HG03108 (cell line): ENCODE data around the gene PDIA2.

Experiments used
- ATAC-seq: cut with Tn5 transposase; IDR thresholded peaks from one replicate; pipeline ENCODE4 v1.9.1; 2021; ENCODE audit warnings: moderate library complexity; ENCODE audit not compliant: unreplicated experiment

The PDIA2 gene

DNA sequence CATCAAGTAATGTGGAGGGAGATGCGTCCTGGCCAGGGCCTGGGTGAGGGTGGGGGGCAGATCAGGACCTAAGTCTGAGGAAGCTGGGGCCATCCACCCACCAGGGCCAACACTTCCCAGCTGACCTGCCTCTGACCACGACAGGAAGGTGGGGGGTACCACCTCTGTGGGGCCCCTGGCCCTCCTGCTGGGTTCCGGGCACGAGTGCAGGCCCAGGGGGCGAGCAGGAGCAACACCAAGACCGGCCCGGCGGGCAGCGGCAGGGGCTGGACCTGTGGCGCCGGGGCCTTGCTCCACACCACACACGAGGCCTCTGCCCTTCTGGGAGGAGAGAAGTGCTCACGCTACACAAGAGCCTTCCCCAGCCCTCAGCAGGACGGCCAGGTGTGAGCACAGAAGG is 13.3 kb downstream of the PDIA2 start:
- no peak for ATAC-seq

DNA sequence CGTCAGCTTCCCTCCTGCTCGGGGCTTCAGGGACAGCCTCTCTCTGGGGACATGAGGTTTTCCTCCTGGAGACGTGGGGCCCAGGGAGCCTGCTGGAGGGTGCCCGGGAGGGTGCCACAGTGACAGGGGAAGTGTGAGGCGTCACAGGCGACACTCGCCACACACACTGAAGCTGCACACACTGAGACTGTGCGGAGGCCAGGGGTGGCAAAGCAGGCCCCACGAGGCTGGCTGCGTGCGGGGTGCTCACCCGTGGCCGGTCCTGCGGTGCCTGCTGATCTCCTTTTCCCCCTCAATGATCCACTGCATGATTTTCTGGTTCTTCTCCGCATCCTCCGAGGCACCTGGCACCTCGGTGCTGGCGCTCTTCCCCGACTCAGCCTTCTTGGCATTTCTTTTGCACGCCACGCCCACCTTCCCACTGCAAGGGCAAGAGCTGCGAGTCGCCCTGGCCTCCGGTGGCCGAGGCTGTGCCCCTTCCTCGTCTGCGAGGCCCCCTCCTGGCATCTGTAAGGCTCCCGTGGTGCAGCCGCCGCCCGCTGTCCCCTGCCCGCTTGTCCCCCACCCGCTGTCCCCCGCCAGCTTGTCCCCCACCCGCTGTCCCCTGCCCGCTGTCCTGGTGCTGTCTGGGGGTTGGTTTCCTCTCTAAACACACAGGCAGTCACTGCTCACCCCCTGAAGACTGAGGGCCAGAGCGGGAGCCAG is 14.0 kb downstream of the PDIA2 start:
- no peak for ATAC-seq

DNA sequence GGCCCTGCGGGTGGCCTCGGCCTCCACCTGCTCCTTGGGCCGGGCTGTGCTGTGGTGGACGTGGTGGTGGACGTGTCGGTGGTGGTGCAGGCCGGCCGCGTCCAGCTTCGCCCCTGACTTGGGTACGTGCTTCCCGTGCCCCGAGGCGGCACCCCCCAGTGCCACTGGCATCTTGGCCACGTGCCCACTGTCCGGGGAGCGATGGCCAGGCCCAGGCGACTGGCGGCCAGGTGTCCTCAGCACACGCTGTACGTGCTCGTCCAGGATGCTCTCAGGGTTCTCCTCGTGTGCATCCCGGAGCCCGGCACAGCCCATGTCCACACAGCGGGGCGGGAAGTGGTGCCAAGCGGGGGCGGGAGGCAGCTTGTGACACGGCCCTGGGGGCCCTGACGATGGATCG is 14.9 kb downstream of the PDIA2 start:
- no peak for ATAC-seq

DNA sequence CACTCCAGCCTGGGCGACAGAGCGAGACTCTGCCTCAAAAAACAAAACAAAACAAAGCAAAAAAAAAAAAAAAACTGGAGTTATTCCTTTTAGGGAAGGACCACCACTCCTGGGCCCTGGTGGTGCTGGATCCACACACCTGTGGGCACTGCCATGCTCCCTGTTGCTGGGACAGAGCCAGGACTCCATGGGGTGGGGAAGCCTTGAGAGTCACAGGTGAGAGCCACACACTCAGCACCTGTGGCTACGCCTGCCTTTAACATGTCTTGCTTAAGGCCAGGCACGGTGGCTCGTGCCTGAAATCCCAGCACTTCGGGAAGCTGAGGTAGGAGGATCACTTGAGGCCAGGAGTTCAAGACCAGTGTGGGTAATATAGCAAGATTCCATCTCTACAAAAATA is 18.3 kb downstream of the PDIA2 start:
- ATAC-seq, result no peak

DNA sequence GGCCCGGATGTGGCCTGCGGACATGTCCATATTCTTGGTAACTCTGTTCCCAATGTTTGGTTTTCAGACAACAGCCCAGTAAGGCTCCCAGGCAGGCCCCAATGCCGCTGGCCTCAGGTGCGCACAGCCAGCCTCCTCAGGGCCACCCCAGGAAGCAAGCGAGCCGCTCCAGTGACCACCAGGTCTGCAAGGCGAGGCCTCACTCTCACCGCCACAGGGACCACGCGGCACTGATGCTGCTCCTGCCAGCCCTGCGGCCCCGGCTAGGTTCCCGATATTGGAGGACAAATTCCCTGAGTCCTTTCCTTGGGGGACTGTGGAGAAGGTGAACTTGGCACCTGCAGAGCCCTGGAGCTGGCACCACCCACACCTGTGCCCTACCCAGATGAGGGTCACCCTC is 19.0 kb downstream of the PDIA2 start:
- ATAC-seq, result no peak

DNA sequence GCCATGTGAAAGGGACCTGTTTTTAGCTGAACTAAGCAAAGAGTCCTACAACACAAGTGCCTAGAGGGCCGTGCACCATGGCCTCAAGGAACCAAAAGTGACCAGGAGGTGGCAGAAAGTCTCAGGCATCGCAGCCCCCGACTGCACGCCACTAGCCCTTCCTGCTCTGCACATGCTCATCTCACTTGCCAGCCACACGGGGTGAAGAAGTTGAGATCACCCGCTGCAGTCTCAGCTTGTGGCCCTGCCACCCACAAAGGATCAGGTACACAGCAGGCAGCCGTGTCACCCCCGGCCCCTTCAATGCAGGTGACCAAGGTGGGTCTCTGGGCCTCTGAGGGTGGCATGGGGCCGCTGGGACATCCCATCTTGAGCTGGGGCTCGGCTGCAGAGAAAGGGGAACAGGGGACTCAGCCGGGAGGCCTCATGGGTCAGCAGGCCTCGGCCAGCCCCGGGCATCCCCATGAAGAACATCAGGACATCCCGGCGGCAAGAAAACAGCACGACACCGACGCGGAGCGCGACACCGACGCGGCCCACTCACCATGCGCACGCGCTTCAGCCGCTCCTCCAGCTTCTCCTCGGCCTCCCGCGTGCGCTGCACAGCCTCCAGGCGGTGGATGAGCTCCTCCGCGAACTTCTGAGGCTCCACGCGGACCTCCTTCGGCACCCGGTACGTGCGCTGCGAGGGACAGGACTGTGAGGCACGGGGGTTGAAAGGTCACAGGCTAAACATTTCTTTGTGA is 21.0 kb downstream of the PDIA2 start:
- ATAC-seq, result no peak

DNA sequence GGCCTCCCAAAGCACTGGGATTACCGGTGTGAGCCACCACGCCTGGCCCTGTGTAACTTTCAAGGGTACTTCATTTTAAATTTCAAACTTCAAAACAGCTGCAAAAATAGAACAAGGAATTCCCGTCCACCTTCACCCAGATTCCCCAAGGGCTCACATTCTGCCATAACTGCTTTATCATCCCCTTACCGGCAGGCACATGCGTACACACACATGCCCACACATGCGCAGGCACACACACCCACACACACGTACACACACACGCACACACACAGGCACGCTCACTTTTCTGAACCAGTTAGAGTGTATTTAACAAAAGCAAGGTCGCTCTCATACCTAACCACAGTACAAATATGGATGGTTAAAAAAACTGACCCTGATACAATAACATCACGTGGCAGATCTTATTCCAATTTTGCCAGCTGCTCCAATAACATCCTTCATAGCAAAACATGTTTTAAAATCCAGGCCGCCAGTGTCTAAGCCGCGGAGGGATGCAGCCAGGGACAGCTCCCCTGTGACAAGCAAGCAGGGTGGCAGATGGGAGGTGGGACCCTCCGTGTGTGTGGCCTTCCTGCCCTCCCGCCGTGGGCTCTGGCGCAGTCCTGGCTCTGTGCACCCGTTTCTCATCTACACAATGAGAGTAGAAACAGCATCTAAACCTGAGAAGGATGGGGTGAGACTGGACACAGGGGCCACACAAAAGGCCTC is 23.1 kb downstream of the PDIA2 start:
- no peak for ATAC-seq

DNA sequence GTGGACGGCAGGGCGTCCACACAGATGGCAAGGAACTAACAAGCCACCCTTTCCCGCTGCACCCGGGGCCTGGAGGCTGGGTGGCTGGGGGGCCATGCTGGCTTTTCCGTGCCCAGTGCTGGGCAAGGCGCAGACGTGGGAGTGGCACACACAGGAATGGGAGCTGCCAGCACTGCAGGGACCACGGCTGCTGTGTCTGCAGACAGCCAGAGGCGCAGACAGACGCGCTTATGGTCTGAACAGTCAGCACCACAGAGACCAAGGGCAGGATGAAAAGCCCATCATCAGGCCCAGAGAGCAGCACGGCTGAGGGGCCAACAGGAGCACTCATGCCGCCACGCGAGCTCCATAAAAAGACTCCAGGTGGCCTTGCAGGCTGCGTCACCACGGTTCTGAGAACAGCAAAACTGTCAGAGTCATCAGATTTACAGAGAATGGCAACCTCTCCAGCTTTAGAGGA is 24.0 kb downstream of the PDIA2 start:
- ATAC-seq, result no peak

DNA sequence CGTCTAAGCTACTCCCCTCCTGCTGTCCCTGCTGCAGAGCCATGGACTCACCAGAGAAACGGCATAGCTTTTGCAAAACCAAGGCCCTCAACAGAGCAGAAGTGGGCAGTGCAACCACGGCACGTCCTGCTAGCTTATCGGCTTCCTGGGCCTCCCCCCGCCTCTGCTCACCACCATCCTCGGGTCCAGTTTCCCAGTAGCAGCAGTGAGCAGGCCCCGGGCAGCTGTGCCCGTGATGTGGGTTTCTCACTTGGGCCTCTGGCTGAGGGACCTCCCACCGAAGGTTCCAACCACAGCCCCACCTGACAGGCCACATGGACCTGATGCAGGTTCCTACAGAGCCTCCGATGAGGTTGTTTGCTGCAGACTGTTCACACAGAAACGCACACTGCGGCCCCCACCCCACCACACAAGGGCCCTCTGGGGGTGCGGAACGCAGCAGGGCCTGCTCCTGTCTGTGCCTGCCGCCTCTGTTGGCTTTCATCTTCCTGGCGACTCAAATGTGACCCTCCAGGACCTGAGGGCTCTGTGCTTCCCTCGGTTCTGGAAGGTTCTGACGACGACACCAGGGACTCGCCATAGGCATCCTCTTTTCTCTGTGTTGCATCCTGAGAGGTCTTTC is 24.8 kb downstream of the PDIA2 start:
- no peak for ATAC-seq

DNA sequence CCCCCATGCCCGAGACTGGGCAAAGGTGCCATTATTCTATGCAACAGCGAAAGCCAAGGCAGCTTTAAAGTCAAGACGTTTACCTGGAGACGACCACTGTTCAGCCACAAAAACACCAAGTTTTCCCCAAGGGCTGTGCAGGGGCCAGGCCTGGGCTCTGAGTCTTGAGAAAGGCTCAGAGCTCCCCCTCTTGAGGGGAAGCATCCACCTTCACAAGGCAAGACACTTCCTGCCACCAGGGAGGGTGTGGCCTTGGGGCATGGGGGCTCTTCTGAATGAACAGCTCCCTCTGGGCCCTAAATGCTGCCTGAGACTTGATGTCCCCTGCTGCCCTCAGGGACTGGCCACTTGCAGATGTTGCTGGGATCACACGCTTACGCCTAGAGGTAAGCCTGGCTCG is 26.5 kb downstream of the PDIA2 start:
- ATAC-seq, result no peak

DNA sequence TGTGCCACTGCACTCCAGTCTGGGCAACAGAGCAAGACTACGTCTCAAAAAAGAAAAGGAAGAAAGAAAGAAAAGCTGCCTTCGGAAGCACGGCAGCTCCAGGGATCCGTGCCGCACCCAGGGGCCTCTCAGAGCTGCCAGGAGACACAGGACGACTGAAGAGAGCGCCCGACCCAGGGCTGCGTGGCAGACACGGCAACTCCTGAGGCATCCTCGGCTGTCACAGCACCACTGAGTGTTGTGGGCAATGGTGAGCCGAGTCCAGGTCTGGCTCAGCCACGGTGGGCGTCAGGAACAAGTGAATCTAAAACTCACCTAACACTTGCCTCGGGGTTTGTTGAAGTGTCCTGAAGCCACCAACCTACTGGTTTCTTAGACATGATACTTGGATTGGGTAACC is 28.8 kb downstream of the PDIA2 start:
- no peak for ATAC-seq

DNA sequence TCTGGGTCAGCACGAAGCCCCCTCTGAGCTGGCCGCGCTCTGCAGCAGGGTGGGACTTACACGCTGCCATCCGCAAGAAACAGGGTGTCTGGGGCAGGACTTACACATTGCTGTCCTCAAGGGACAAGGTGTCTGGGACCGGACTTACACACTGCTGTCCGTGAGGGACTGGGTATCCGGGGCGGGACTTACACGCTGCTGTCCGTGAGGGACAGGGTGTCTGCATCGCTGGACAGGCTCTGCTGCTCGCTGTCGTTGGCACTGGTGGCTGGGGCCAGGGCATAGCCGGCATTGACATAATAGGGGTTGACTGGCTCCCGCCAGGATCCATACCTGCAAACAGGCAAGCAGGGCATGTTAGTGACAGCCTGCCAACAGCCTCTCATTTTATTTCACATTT is 31.4 kb downstream of the PDIA2 start:
- ATAC-seq, result no peak

DNA sequence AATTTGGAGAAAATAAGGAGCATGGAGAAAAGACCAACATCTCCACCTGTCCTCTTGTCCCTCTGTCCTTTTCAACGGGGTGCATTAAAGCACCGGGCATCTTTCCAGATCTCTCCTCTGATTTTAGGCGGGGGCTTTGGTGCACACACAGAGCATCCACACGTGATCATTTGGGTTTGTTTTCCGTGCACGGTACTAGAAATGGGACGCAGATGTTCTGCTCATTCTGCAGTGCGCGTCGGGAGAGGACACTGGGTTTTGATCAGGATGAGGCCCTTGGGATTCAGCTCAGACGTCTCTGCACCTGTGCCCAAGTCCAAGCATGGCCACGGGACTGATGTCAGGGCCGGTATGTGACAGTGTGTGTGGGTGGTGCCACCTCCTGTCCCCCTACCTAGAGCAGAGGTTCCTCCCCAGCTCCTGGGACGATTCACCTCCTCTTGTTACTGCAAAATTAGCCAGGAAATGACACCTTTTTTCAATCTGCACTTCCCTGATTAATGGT is 31.9 kb downstream of the PDIA2 start:
- no peak for ATAC-seq

DNA sequence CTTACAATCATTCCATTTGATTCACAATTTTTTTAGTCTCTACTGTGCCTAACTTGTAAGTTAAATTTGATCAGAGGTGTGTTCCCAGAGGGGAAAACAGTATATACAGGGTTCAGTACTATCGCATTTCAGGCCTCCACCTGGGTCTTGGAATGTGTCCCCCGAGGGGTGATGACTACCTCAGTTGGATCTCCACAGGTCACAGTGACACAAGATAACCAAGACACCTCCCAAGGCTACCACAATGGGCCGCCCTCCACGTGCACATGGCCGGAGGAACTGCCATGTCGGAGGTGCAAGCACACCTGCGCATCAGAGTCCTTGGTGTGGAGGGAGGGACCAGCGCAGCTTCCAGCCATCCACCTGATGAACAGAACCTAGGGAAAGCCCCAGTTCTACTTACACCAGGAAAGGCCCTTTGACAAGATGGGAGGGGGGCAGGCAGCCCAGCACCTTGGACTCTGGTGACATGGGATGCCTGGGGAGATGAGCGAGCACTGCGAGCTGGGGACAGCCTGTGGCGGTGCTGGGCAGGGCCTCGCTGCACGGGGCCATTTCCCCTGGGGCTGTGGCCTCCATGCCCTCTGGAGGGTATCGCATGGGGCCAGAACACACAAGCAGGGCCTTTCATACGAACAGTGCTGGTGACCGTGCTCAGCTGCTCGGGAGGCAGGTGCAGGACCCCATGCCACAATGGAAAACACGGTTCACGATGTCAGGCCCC is 33.9 kb downstream of the PDIA2 start:
- no peak for ATAC-seq

DNA sequence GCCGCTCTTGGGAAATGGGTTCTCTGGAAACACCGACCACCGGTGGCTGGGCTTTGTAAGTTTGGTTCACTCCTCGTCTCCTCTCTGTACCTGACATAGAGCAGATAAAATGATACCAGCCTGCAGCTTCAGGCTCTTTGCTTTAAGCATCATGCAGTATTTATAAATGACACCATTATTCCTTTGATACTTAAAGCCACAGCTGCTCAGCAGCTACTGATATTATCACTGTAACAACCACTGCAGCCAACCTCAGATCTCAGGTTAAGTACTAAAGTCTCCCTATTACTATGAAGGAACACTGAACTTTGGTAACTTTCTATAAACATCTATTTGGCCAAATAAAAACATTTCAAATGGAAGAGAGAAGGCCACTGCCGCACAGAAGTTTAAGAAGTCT is 34.6 kb downstream of the PDIA2 start:
- no peak for ATAC-seq

DNA sequence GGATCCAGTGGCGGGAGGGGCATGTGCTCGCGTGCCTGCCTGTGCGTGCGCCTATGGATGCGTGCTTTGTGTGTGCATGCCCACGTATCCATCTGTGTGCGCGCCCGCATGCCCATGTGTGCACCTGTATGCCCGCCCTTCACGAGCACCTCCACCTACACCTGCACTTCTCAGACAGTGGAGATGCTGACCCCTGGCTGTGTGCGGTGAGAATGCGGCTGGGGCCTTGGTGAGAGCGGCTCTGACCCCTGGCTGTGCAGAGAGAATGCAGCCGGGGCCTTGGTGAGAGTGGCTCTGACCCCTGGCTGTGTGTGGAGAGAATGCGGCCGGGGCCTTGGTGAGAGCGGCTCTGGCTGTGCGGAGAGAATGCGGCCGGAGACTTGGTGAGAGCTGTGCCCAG is 35.7 kb downstream of the PDIA2 start:
- ATAC-seq, result no peak

DNA sequence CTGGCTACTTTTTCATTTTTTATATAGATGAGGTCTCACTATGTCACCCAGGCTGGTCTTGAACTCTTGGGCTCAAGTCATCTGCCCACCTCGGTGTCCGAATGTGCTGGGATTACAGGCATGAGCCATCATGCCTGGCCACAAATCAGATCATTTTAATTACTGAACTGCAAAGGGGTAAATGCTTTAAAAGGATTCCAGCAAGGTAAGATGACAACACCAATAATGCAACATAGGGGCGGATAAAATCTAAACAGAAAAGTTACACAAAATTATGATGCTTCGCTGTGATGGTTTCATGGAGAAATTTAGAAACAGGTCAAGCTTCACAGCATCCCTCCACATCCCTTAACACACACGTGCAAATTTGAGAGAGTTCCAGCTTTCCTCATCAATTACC is 37.2 kb downstream of the PDIA2 start:
- no peak for ATAC-seq

DNA sequence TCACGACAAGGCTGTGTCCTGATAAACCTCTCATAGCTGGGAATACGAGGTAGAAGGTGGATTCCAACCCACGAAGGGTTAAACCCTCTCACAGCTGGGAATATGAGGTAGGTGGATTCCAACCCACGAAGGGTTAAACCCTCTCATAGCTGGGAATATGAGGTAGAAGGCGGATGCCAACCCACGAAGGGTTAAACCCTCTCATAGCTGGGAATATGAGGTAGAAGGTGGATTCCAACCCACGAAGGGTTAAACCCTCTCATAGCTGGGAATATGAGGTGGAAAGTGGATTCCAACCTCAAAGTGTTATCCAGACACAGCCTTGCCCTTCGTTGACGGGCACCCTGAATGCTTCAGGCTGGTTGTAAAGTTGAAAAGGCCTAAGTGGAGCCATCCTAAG is 38.6 kb downstream of the PDIA2 start:
- no peak for ATAC-seq

DNA sequence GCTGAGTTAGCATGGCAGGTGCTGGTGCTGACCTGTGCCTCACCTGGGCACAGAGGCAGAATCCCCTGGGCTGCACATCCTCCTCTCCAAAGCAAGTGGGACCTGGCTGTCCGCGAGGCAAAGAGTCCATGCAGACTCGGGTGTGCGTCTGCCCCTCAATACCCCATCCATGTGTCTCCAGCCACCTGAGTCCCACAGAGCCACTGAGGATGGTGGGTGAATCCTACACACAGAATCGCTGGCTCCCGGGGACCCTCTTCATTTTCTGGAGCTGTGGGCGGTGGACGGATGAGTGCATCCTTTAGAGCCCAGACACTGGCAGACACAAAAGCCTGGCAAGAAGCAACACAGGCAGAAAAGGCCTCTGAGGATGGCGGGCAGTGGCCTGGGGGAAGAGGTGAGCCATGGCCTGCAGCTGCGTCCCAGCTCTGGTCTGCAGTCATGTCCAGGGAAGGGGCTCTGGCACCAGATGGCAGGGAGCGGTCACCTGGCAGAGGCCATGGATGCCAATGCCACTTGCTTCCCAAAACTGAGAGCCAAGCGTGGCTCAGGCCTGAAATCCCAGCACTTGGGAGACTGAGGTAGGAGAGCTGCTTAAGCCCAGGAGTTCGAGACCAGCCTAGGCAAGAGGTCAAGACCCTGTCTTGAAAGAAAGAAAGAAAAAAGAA is 39.6 kb downstream of the PDIA2 start:
- no peak for ATAC-seq

DNA sequence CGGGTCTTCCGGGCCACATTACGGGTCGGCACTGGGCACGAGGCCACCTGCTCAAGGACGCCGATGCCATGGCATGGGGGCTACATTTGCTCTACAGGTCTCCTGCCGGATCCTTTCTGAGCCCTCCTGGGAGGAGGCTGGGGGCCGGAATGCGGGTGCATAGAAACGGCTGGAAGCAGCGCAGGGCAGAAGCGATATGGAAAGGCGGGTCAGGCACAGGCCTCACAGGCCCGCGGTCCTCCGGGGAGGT is 41.2 kb downstream of the PDIA2 start:
- no peak for ATAC-seq
